NCI-H1436 (cell line): ENCODE data around the gene HPCAL4.

Experiments used
- DNase-seq: peaks from one replicate; lab custom pipeline; 2025; lab: John Stamatoyannopoulos, UW

The HPCAL4 gene

DNA sequence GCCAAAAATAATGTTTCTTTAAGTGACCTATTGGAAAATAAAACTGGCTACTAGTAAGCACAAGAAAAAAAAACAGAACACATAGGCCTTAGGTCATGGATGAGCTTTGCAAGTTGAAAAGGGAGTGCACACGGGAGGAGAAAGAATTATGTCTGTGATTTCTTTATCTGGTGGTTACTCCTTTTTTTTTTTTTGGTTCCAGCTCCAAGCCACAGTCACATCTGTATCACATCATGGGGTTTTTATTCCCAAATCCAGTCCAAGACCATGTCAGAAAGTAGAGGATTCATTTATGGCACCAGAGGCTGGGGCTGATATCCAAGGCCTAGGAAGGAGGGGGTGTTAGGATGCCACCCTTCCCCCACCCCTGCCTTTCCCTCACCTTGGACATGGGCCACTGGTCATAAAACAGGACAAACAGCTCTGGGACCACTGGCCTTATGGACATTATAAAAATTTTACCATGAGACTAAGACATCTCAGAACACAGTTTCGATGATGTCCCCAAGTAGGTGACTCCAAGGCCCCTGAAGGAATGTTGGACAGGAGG, 41.5 kb downstream of the HPCAL4 start:
- no peak for DNase-seq

DNA sequence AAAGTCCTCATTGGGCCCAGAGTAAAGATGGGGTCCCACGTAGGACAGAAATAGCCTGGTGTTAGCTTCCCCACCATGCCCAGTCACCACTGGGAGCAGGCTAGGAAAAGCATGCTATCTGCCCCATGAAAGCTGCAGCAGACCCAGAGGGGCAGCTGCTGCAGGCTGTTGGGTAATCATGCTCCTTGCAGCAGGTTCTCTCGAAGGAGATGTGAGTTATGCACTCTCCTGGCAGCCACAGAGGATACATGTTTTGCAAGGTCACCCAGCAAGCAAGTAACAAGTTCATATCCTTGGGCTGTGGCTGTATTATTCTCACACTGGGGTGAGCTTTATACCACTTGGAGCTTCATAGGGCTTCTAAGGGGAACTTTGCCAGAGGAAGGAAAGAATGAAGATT, 42.7 kb downstream of the HPCAL4 start:
- DNase-seq: no peak

DNA sequence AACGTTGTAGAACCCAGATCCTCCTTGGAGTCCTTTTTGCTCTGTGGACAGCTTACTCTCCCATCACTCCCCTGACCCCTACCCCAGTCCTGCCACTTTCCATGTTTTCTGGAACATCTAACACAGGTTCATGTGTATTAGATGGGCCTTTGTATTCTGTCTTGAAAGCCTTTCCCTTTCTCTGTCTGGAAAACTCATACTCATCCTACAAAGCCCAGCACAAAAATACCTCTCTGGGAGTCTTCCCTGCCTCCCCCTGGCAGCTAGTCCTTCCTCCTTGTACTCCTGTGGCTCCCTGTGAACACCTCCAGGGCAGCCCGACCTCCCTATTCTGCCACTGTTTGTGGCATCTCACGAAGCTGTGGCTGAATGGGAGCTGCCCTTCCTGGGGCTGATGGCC, 44.0 kb downstream of the HPCAL4 start:
- no peak for DNase-seq

DNA sequence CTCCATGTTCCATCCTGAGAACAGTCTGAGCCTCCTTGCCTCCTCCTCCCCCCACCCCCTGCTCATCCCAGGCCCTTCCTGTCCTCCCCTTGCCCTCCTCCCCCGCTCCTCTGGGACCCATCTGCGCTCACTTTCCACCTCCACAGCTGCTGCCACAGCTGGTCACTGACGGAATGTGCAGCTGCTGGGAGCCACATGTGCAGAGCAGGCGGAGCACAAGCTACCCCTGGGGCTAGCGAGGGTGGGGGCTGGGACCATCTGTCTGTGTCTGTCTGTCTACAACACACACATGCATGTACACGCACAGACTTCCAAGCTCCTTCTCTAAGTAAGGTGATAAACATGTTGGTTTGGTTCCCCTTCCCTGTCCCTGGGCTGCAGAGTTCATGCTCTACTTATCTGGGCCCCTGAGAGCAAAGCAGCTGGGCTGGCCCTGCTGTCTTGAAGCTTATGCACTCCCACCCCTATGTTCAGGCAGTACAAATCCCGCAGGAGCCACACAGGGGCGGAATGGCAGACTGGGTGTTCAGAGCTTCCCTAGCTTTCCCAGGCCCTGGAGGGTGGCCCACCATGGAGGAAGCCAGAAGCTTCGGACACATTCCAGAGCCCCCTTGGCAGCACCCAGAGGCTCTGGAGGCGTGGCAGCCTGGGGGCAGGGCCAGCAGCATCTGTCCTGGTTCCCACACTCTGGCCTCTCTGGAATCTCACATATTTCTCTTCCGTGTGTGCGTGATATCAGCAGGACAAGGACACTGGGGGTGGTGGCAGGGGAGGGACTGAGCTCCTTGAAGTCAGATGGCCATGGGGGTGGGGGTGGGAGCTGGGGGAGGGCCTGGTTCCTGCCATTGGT, 44.8 kb downstream of the HPCAL4 start:
- no peak for DNase-seq

DNA sequence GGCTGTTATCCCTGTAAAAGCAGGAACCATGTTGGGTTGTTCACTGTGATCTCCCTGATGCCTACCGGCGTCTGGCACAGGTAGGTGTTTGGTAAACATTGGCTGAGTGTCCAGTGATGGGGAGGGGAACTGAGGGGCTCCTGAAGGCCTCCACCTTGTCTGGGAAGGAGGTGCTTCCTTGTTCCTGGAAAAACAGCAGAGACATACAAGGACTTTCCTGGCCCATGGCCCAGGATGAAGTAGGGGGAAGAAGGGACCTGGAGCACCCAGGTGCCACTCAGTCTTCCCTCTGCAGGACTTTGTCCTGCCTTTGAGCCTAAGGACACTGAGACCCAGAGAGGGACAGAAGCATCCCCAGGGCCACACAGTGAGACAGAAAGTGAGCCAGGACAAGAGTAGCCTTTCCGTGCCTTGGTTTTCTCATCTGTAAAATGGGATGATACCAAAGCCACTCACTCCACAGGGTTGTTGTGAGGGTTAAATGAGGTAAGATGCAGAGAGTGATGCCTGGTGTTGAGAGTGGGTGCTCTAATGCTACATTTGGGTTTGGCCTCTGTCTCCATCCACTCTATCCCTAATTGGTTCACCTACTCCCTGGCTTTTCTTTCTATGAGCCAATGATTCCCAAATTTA, 45.7 kb downstream of the HPCAL4 start:
- DNase-seq: no peak

DNA sequence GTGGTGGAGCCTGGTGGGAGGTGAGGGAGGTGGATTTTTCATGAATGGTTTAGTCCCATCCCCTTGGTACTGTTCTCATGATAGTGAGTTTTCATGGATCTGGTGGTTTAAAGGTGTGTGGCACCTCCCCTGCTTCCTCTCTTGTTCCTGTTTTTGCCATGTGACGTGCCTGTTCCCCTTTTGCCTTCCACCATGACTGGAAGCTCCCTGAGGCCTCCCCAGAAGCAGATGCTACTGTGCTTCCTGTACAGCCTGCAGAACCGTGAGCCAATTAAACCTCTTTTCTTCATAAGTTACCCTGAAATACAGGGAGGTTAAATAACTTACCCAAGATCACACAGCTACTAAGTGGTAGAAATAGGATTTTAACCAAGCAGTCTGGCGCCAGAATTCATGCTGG, 47.5 kb downstream of the HPCAL4 start:
- no peak for DNase-seq

DNA sequence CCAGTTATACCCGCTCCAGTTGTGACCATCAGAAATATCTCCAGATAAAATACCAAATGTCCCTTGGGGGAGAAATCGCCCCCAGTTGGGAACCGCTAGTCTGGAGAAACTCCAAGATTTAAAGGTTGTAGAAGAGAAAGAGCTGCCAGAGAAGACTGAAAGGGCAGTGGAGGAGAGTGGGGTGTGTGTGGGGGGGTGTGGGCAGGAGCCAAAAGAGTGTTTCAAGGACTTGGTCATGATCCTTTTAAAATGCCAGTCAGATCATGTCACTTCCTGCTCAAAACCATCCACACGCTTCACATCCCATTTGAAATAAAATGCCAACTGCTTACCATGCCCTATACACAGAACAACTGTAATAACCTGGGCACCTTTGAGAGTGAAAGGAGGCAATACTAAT, 48.4 kb downstream of the HPCAL4 start:
- no peak for DNase-seq

DNA sequence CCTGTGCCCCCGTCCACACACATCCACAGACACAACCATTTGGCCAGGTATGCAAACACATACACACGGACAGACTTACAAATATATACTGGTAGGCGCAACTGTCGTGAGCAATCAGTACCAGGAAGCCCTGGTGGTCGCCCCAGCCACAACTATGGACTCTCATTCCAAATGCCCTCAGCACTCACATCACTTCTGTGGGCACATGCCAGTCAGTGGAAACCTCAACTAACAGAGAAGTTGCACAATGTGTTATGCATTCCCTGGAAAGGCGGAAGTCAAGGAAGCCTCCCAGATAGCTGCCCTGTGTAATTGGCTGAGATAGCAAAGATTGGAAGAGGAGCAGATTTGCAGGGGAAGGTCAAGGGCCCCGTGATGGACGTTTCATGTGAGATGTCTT, 50.4 kb downstream of the HPCAL4 start:
- DNase-seq: no peak

DNA sequence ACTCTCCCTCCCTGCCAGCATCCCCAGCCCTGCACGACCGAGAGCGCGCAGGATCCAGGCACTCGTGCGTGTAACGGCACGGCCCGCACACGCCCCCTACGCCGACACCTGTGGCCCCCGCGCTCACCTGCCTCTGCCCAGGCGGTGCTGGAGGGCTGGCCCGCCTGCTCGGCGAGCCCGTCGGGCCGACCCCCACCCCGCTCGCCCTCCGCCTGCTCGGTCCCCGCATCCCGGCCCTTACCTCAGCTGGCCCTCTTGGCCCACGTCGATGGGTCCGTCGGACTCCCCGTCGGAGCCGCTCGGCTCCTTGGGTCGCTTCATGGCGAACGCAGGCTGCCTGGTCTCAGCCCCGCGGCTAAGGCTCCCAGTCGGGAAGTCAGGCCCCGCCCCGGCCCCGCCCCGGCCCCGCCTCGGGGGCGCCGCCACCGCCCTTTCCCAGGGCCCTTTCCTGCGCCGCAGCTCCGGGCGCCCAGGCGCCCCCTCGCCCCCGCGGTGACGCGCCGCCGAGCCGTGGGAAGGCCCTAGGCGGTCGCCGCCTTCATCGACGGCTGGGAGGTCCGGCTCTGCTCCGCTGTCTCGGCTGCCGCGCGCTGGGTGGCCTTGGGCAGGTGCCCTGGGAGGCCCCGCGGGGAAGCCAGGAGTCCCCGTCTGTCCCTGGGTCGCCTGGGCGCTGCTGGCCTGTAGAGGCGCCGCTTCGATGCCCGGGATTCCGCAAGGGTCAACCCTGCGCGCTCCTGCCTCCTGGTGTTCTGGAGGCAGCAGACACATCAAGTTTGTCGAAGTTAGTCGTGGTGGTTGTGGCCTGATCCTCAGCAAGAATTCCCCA, 51.7 kb downstream of the HPCAL4 start, which contains the start of gene HEYL:
TSS of gene HEYL (minus strand) at position 339 of the 826 bp plus-strand sequence. CDS start at position 321, 18 bp downstream.
- peak; percentile 70 for DNase-seq

DNA sequence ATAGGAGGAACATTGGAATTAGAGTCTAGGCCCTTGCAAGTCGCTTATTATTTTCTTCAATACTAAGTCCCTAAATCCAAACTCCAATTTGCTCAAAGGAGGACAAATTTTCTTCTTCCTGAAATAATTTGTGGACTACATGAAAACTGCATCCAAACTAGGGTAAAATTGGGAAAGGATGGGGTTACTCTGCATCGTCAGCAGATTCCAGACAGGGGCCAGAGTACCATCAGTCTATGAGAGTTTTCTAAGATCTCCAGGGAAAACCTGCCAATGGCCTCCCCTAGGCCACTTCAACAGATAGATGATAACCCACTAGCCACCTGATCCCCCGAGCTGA, 52.3 kb downstream of the HPCAL4 start:
- DNase-seq: no peak

DNA sequence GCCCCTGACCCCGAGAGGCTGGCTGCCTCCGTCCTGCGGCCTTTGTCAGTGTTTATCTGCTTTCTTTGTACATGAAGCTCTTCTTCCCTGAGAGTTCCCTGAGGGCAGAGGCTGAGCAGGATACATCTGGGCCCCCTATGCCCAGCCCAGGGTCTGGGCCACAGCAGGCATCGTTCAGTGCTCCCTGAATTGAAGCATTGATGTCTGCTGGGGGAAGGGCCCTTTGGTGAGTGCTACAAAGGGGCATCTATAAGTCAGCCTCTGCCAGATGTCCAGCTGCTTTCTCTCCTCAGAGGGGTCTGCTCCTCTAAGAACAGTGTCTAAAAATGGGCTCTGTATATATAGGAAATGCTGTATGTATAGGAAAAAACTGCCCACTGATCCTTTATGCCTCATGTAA, 53.9 kb downstream of the HPCAL4 start:
- no peak for DNase-seq

DNA sequence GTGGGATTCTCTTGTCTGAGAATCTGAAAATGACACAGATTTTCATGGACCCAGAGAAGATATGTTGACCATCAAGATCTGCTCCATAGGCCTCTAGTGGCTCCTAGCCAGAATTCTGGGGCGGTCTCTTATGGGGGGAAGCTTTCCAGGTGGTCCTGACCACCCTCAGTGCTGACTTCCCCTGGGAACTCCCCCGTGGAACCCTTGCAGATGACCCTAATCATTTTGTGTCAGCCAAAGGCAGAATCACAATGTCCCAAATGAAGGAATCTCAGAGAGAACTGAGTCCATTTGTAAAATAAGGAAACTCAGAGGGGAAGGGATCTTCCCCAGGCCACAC, 55.4 kb downstream of the HPCAL4 start:
- no peak for DNase-seq

DNA sequence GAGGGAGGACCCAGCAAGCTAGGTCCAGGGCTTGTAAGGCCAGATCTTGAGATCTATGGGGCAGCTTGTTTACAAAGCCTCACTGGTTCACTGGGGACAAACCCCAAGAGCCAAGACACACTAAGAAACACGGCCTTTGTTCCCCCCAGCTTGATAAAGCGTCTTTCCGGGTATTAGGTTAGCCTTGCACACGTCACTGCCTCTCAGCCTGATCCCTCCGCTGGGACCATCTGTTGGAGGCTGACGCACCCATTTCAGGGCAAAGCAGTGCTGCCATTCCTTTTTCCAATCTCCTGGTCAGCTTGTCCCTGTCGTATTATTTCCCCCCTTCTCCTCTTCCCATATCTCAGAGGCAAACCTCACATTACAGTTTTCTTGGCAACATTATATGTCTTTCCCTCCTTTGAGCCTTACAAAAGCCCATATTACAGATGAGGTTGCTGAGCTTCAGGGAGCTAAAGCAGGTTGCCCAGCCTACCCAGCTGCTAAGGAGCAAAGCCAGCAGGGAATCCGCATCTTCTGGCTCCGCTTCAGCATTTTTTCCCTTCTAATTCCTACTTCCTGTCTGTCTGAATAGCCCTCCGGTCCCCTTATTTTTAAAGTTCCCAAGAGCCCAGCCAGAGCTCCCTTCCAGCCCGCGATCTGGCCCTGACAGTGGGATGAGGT, 55.9 kb downstream of the HPCAL4 start:
- DNase-seq: no peak

DNA sequence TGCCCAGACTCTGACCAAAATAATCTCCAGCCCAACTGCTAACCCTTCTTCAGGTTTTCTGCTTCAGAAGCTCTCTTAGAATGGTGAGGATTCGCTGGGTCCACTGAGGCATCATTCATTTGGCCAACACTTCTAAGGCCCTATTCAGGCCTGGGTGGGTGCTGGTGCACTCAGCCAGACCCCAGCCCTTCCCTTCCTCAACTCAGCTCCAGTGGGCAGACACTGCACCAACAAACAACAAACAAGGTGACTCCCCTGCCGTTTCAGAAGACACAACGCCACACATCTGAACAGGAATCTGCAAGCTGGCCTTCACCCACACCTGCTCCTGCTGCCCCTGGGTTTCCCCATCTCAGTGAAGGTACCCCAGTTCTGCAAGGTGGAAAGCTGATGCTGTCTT, 57.8 kb downstream of the HPCAL4 start:
- DNase-seq: no peak

DNA sequence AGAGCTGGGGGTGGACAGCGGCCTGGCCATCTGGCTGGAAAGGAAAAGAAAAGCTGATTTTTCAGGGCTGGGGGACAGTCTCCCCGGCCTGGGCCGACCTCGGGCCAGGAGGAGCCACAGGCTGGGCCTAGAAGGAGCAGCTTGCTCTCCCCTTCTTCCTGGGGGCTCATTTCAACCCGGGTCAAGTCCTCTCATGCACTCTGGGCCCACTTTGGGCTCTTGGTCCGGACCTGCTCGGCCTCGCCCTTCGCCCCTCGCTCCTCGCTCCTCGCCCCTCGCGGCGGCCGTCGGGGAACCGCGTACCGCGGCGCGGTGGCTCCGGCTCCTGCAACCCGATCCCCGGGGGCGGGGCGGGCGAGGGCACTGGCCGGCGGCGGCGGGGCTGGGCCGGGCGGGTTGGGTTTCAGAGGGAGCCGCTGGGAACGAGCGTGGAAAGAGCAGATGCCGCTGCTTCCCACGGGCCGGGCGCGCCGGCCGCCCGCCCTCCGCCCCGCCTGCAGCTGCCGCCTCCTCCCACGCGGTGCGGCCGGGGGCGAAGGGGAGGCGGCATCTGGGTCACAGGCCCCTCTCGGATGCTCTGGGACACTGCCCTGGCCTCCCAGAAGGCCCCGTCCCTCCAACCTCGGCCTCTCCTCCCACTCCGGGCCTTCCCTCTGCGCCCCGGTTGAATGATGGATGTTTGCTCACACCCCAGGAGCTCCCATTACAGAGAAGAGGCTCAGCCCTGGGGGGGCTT, 58.4 kb downstream of the HPCAL4 start:
- no peak for DNase-seq

DNA sequence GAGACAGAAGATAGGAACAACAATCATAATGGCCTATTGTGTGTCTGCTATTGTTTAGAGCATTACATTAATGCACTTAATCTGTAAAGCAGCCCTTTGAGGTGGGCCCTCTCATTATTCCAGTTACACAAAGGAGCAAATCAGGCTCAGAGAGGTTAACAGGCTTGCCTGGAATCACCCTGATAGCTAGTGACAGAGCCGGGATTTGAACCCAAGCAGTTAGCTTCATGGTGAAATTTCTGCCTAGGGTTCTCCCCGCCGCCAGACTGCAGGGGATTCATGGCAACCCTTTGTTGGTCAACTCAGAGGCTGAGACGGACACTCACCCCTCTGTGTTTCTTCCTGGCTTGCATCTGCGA, 58.9 kb downstream of the HPCAL4 start:
- no peak for DNase-seq

DNA sequence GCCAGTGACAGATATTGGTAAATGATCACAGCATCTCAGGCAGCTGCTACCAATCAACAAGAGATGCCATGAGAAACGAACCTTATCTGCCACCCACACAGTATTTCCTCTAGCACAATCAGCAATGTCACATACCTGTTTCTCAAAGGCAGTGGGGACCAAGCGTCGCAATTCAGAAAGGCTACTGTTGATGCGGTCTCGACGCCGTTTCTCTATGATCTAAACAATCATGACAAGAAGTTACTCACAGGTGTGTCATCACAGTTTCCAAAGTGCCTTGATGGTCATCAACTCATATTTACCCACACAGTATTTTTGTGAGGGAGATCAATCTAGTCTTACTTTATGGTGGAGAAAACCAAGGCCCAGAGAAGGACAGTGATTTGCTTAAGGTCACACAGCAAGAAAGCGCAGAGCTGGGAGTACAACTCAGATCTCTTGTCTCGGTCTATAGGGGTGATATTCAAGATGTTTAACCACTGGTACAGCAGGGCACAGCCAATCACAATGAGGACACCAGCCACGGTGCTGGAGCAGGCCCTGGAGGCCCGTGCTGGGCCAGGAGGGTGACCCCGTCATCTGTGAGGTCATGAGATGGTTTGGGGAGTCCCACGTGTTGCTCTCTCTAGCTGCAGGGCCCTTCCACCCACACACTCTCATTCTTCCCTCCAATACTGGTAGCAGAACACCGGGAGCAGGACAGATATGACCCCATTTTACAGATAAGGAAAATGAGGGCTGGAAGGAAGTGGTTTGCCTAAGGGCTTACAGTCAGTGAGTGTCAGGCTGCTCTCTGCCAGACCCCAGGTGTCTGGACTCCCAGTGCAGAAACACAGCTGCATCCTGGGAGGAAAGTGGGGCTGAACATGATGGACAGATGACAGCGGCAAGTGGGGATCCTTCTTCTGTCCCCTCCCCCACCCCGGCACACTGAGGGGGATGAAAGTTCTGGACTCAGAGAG, 59.6 kb downstream of the HPCAL4 start:
- no peak for DNase-seq

DNA sequence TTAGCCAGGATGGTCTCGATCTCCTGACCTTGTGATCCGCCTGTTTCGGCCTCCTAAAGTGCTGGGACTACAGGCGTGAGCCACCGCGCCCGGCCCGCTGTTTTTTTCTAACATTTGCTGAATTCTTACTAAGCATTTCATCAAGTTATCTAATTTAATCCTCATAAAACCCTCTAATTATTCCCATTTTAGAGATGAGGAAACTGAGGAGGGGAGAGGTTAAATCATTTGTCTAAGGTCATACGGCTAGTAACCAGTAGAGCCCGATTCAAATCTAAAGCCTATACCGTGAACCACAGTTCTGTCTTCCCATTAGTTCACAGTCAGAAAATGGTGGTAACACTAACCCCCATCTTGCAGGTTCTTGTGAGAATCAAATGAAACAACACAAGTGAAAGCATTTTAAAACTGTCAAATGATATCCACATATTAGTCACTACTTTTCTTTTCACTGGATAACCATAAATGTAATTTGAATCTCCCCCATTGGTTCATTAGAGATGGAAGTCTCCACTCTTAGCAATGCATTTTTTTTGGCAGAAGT, 62.4 kb downstream of the HPCAL4 start:
- no peak for DNase-seq
